Fibroblast of lung (primary cell): ENCODE data around the gene SECTM1.

Experiments
- EZH2 ChIP-seq: IDR thresholded peaks from 2 replicates; pipeline ENCODE4 v1.5.1; 2012; ENCODE audit warnings: low read length, control low read depth, mild to moderate bottlenecking; ENCODE audit errors: missing control alignments
- TF ChIP-seq, protein P1 (sequence below), 2 donors: IDR thresholded peaks in 1 of 2; conservative IDR thresholded peaks in 1 of 2; 1 replicate in 1 of 2; 2 replicates in 1 of 2; pipeline ENCODE4 v1.5.1; 2011 to 2012; ENCODE audit warnings: low read length in 2 of 2, control low read depth in 1 of 2, inconsistent platforms in 1 of 2, low read depth in 1 of 2, mild to moderate bottlenecking in 1 of 2

GRCh38 chr17:82357394-82357793 lies 23.8 kb upstream of the SECTM1 start:
- TF ChIP-seq, protein P1, sequence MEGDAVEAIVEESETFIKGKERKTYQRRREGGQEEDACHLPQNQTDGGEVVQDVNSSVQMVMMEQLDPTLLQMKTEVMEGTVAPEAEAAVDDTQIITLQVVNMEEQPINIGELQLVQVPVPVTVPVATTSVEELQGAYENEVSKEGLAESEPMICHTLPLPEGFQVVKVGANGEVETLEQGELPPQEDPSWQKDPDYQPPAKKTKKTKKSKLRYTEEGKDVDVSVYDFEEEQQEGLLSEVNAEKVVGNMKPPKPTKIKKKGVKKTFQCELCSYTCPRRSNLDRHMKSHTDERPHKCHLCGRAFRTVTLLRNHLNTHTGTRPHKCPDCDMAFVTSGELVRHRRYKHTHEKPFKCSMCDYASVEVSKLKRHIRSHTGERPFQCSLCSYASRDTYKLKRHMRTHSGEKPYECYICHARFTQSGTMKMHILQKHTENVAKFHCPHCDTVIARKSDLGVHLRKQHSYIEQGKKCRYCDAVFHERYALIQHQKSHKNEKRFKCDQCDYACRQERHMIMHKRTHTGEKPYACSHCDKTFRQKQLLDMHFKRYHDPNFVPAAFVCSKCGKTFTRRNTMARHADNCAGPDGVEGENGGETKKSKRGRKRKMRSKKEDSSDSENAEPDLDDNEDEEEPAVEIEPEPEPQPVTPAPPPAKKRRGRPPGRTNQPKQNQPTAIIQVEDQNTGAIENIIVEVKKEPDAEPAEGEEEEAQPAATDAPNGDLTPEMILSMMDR (conservative IDR thresholded peaks at IDR 0.05 in 1 of 2, IDR thresholded peaks at IDR 0.05 in 1 of 2; ENCODE audit: low read depth in 1 of 2, low read length in 2 of 2): no peak
- TF ChIP-seq EZH2: no peak
